GM18498 (cell line): ENCODE results near the gene ABCB10.
A peak's percentile ranks its signal among the peaks of the same experiment; 100 is the strongest.
"Not testable (repeated sequence)": the region's sequence is repeated elsewhere in the genome, so short reads cannot be mapped to it uniquely, and the experiment has no call there.

Experiments
- ATAC-seq: cut with Tn5 transposase; IDR thresholded peaks from one replicate; pipeline ENCODE4 v1.9.1; 2021; ENCODE audit warnings: mild to moderate bottlenecking, moderate library complexity; ENCODE audit not compliant: unreplicated experiment

ABCB10 gene

GRCh38 chr1:229479660-229480399 lies 78.7 kb downstream of the ABCB10 start:
- ATAC-seq: peak; percentile 71

GRCh38 chr1:229478852-229479251 lies 79.7 kb downstream of the ABCB10 start:
- peak; percentile 69 for ATAC-seq

- not testable (repeated sequence) for ATAC-seq
These were observed 82.6 kb downstream of the ABCB10 start for GRCh38 chr1:229475859-229476258.

GRCh38 chr1:229474509-229474908 lies 84.0 kb downstream of the ABCB10 start:
- ATAC-seq: no peak

- ATAC-seq: no peak
These were observed 87.3 kb downstream of the ABCB10 start for GRCh38 chr1:229471175-229471574.

GRCh38 chr1:229470406-229471043 lies 88.0 kb downstream of the ABCB10 start:
- ATAC-seq: no peak

- ATAC-seq: no peak
These were observed 91.6 kb downstream of the ABCB10 start for GRCh38 chr1:229466887-229467286.
